RCC 7860 (cell line): ENCODE measurements around the gene HNRNPA2B1.
"Not testable (repeated sequence)": the region's sequence is repeated elsewhere in the genome, so short reads cannot be mapped to it uniquely, and the experiment has no call there.

Experiments
- DNase-seq: peaks from one replicate; pipeline ENCODE4 v3.0.0-alpha.2; 2015; ENCODE audit warnings: low spot score
- FAIRE-seq: peaks from 2 replicates; lab custom pipeline; 2012; peaks lifted over from hg19 to GRCh38; lab: Jason Lieb, UNC

Gene HNRNPA2B1

DNA sequence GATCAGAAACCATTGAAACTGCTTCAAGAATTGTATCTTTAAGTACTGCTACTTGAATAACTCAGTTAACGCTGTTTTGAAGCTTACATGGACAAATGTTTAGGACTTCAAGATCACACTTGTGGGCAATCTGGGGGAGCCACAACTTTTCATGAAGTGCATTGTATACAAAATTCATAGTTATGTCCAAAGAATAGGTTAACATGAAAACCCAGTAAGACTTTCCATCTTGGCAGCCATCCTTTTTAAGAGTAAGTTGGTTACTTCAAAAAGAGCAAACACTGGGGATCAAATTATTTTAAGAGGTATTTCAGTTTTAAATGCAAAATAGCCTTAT, 14.7 kb downstream of the HNRNPA2B1 start:
- no peak for DNase-seq
- FAIRE-seq, result no peak

DNA sequence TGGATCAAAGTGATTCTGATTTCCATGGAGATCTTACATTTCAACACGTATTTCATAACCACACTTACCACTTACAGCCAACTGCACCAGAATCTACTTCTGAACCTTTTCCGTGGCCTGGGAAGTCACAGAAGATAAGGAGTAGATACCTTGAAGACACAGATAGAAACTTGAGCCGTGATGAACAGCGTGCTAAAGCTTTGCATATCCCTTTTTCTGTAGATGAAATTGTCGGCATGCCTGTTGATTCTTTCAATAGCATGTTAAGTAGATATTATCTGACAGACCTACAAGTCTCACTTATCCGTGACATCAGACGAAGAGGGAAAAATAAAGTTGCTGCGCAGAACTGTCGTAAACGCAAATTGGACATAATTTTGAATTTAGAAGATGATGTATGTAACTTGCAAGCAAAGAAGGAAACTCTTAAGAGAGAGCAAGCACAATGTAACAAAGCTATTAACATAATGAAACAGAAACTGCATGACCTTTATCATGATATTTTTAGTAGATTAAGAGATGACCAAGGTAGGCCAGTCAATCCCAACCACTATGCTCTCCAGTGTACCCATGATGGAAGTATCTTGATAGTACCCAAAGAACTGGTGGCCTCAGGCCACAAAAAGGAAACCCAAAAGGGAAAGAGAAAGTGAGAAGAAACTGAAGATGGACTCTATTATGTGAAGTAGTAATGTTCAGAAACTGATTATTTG, 15.3 kb downstream of the HNRNPA2B1 start:
- DNase-seq, result no peak
- peak; percentile 54 for FAIRE-seq

- DNase-seq, FAIRE-seq: not testable (repeated sequence)
Observed at GRCh38 chr7:26184281-26185101, 16.1 kb downstream of the HNRNPA2B1 start.

DNA sequence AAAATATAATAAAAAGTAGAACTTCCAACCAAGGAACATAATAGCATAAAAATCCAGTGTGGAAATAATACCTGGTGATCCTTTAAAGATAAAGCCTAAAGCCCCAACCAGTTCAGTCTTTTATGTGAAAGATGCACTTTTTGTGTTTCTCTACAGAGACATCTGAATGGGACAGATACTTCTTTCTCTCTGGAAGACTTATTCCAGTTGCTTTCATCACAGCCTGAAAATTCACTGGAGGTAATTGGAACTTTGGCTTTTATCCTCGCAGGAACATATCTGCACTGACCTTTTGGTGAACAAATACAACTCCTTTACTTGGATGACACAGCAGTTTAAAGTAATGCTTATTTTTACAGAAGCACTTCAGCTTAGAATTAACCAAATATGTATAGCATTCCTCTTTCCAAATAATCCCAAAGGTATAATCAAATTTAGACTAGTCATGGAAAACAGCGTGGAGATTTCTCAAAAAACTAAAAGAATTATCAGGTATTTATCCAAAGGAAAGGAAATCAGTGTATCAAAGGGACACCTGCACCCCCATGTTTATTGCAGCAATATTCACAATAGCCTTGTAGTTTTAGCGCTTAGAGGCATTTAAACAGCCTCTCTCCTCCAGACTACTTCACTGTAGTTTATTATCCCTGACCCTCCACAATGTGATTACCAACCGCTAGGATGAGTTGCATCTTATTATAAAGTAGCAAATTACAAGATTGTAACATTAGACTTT, 16.8 kb downstream of the HNRNPA2B1 start:
- FAIRE-seq (no peak), DNase-seq (no peak)

GRCh38 chr7:26182706-26183105, 17.8 kb downstream of the HNRNPA2B1 start:
- FAIRE-seq, result no peak
- no peak for DNase-seq

DNA sequence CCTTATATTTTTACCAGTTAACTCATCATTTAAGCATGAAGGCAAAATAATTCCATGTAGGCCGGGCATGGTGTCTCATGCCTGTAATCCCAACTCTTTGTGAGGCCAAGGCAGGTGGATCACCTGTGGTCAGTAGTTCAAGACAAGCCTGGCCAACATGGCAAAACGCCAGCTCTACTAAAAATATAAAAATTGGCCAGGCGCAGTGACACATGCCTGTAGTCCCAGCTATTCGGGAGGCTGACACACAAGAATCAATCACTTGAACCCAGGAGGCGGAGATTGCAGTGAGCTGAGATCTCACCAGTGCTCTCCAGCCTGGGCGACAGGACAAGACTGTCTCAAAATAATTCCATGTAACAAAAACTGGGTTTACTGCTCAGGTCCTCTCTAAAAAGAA, 18.3 kb downstream of the HNRNPA2B1 start:
- FAIRE-seq (no peak), DNase-seq (no peak)

DNA sequence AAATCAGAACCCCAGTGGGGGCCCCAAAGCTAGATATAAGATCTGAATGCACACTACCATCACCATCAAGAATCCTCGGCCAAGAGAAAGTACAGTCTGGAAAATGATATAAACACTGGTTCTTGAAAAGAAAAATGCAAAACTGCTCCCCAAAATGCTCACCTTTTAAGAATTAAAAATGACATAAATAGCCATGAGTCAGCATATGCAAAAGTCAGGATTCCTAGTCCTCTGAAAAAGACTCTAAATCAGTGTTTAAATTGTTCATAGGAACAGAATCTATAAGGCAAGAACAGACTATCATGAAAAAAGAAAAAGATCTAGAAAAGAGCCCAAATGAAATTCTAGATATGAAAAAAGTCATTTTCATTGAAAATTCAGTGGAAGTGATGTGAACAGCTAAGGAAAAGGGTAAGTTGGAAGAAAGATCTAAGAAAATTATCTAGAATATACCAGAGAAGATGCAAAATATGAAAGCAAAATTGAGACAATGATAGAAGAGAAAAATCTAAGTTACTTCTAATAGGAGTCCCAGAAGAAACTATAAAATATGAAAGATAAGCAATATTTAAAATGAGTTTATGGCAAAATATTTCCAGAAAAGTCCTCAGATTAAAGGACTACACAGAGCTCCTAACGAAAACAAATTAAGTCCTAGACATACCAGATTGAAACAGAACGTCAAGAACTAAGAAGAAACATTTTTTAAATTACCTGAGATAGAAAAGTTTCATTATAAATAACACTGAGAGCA, 18.9 kb downstream of the HNRNPA2B1 start:
- FAIRE-seq, result no peak
- DNase-seq, result no peak

DNA sequence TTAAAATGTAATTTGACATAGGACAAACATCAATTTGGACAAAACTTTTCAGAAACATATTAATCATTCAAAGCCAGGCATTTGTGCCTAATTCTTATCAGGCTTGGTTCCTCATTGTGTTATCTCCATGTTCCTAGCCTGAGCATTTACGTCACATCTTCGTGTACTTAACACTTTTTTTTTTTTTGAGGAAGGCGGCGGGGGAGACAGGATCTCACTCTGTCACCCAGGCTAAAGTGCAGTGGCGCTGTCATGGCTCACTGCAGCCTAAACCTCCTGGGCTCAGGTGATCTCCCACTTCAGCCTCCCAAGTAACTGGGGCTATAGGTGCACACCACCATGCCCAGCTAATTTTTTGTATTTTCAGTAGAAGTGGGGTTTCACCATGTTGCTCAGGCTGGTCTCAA, 19.8 kb downstream of the HNRNPA2B1 start:
- FAIRE-seq, result no peak
- DNase-seq, result no peak

DNA sequence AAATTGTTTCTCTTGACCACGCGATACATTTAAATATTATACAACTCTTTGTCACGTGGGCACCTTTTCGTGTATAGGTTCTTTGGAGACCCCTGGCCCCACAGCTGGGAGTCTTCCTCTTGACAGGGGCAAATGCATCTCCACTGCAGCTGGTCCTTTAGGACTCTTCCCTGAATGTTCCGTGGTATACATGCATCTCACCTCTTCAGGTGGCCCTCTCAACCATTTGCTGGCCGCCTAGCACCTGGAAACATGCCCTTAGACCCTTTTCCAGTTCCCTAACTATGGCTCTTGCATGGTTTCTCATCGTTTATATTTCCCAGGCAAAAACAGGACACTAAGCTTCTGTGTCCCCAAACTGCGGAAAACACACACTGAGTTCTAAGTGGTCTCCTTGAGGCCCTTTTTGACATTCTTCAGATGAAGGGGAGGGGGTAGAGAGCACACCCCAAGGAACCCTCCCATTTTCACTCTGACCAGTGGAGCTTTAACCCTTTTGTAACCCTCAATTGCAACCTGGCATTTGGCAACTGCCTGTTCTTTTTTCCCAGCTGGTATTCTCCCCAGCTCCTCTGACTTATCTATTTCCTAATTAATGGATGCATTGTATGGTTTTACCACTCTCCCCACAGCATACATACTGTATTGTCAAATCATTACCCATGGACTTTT, 20.6 kb downstream of the HNRNPA2B1 start:
- no peak for DNase-seq
- FAIRE-seq, result no peak

GRCh38 chr7:26179422-26179821, 21.1 kb downstream of the HNRNPA2B1 start:
- DNase-seq (no peak), FAIRE-seq (no peak)

GRCh38 chr7:26178272-26178960, 22.1 kb downstream of the HNRNPA2B1 start:
- DNase-seq (no peak), FAIRE-seq (no peak)

GRCh38 chr7:26177269-26177668, 23.3 kb downstream of the HNRNPA2B1 start:
- DNase-seq, FAIRE-seq: not testable (repeated sequence)

- not testable (repeated sequence) for FAIRE-seq, DNase-seq
Observed at GRCh38 chr7:26176696-26177095, 23.9 kb downstream of the HNRNPA2B1 start.

DNA sequence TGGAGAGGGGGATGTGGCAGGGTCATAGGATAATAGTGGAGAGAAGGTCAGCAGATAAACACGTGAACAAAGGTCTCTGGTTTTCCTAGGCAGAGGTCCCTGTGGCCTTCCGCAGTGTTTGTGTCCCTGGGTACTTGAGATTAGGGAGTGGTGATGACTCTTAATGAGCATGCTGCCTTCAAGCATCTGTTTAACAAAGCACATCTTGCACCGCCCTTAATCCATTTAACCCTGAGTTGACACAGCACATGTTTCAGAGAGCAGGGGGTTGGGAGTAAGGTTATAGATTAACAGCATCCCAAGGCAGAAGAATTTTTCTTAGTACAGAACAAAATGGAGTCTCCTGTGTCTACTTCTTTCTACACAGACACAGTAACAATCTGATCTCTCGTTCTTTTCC, 24.6 kb downstream of the HNRNPA2B1 start:
- FAIRE-seq, DNase-seq: not testable (repeated sequence)

DNA sequence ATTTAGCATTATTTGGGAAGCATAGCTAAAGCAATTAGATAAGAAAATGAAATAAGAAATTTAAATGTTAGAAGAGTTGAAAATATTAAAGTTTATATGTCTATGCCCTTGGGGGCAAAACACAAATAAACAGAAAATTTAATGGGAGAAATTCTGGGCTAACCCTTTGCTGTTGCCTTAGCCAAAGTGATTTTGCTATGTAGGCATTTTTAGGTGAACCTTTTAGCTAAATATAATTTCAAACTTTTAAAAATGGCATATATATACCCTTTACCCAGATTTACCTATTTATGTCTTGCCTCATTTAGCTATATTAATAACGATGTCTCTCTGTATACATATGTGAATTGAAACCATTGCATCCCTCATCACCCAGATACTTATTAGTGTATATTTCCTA, 28.5 kb downstream of the HNRNPA2B1 start:
- no peak for DNase-seq
- FAIRE-seq, result no peak

DNA sequence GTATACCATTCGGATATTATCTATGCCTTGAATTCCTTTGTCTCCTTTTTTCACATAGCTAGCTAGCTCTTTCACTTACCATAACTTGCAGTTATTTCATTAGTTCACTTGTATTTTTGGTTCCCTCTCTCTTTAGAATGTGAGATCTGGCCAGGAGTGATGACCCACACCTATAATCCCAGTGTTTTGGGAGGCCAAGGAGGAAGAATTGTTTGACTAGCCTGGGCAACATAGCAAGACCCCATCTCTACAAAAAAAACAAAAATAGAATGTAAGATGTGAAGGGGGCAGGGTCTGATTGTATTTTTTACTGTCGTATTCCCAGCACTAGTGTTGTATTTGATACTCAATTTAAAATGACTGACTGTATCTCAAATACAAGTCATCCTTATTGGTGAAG, 28.9 kb downstream of the HNRNPA2B1 start:
- no peak for DNase-seq

DNA sequence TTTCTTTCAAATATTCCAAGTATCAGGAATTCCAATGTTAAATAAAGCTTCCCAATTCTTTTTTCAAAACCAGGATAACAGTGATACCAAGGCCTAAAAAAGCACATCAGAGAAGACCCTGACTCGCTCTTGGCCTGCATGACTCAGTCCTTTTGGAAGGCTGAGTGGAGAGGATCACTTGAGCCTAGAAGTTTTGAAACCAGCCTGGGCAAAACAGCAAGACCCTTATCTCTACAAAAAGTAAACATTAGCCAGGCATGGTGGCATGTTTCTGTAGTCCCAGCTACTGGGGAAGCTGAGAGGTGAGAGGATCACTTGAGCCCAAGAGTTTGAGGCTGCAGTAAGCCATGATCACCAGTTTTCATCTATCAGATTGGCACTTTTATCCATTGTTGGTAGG, 29.9 kb downstream of the HNRNPA2B1 start:
- no peak for DNase-seq

More for the DNA sequence above, 28.9 kb downstream of the HNRNPA2B1 start:
- no peak for FAIRE-seq

GRCh38 chr7:26169271-26169670, 31.3 kb downstream of the HNRNPA2B1 start:
- no peak for DNase-seq
- FAIRE-seq, result no peak

More for the DNA sequence above, 29.9 kb downstream of the HNRNPA2B1 start:
- FAIRE-seq, result no peak

DNA sequence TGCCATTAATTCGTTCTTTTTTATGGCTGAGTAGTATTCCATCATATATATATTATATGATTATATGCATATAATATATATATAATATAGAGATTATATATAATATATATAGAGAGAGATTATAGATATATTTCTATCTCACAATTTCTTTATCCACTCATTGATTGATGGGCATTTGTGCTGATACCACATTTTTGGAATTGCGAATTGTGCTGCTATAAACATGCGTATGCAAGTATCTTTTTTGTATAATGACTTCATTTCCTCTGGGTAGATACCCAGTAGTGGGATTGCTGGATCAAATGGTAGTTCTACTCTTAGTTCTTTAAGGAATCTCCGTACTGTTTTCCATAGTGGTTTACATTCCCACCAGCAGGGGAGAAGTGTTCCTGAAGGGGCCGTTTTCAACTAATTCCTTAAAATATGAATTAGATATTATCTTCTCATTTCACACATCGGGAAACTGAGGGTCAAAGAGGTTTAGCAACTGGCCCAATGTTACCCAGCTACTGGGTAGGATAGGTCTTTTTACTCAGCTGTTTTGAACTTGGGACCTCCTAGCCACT, 32.0 kb downstream of the HNRNPA2B1 start:
- no peak for FAIRE-seq
- no peak for DNase-seq
